ENCODE data around the gene SFXN5. TPM values are rescaled to one million over a fixed set of nuclear protein-coding genes. Genes with fewer than 3 reads are reported as not detected.

Gene SFXN5
- total and polyA plus RNA-seq, 3 donors from 2014 or later: 24.0 to 32.2 (median 25.4) TPM

GRCh38 chr2:72895759-72896281 lies 175.7 kb downstream of the SFXN5 start:
- TF ChIP-seq POLR2A (IDR thresholded peaks at IDR 0.05): no peak
- TF ChIP-seq, protein P1, sequence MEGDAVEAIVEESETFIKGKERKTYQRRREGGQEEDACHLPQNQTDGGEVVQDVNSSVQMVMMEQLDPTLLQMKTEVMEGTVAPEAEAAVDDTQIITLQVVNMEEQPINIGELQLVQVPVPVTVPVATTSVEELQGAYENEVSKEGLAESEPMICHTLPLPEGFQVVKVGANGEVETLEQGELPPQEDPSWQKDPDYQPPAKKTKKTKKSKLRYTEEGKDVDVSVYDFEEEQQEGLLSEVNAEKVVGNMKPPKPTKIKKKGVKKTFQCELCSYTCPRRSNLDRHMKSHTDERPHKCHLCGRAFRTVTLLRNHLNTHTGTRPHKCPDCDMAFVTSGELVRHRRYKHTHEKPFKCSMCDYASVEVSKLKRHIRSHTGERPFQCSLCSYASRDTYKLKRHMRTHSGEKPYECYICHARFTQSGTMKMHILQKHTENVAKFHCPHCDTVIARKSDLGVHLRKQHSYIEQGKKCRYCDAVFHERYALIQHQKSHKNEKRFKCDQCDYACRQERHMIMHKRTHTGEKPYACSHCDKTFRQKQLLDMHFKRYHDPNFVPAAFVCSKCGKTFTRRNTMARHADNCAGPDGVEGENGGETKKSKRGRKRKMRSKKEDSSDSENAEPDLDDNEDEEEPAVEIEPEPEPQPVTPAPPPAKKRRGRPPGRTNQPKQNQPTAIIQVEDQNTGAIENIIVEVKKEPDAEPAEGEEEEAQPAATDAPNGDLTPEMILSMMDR (IDR thresholded peaks at IDR 0.05): no peak
- WGBS, 2 donors: 26 to 40% methylated on average over 15 of the region's 16 CpGs
- peak; percentile 29 for DNase-seq

GRCh38 chr2:72895154-72895553 lies 176.4 kb downstream of the SFXN5 start:
- Histone ChIP-seq H3K36me3 (ENCODE audit: low read depth, missing control alignments) (no peaks in the 10 kb centered on the region), H3K9me3 (no peaks in the 10 kb centered on the region), H3K4me3 (no peak overlapping the region), H3K4me1 (peaks cover 5% of the 10 kb centered on the region), H3K27me3 (no peaks in the 10 kb centered on the region), H3K27ac (no peak overlapping the region)
- TF ChIP-seq POLR2A (IDR thresholded peaks at IDR 0.05): no peak
- TF ChIP-seq, protein P1 (IDR thresholded peaks at IDR 0.05): no peak
- no peak for DNase-seq
- intact Hi-C loops (cut with DNase I; ENCODE audit: low total_unique reads): no loop called here
- 24 to 43% methylated on average over 4 of the region's 4 CpGs for WGBS, 2 donors

More at GRCh38 chr2:72895759-72896281, 175.7 kb downstream of the SFXN5 start:
- no peaks in the 10 kb centered on the region for H3K27me3 ChIP-seq
- H3K4me1 ChIP-seq: peaks cover 5% of the 10 kb centered on the region
- no peak overlapping the region for H3K4me3 ChIP-seq
- intact Hi-C loops (cut with DNase I; ENCODE audit: low total_unique reads): no loop called here
- no peaks in the 10 kb centered on the region for H3K36me3 ChIP-seq (ENCODE audit: low read depth, missing control alignments)
- no peak overlapping the region for H3K27ac ChIP-seq
- no peaks in the 10 kb centered on the region for H3K9me3 ChIP-seq

DNA sequence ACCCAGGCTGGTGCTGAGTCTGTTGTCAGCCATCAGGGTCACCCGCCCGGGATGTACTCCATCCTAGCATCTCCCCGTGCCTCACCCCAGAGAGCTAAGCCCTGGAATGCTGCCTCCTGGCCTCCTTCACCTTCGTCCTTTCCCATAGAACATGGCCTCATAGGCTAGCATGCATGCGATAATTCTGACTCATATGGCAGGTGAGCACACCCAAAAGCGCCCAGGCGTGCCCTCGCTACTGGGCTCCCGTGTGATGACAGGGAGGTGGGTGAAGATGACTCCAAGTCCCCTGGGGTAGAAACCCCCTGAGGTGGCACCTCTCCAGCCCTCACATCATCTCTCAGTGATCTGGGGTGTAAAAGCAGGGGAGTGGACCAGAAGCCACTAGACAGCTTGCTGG lies 177.0 kb downstream of the SFXN5 start:
- Histone ChIP-seq H3K4me3 (no peak overlapping the region), H3K9me3 (no peaks in the 10 kb centered on the region), H3K27ac (no peak overlapping the region), H3K27me3 (no peaks in the 10 kb centered on the region), H3K36me3 (ENCODE audit: low read depth, missing control alignments) (no peaks in the 10 kb centered on the region), H3K4me1 (peaks cover 5% of the 10 kb centered on the region)
- DNase-seq: no peak
- intact Hi-C loops (cut with DNase I; ENCODE audit: low total_unique reads): no loop called here
- WGBS, 2 donors: 90 to 96% methylated on average over 4 to 9 of the region's 9 CpGs
- TF ChIP-seq POLR2A (IDR thresholded peaks at IDR 0.05): no peak
- TF ChIP-seq, protein P1 (IDR thresholded peaks at IDR 0.05): no peak

GRCh38 chr2:72893594-72894319 lies 177.8 kb downstream of the SFXN5 start:
- Histone ChIP-seq H3K4me3 (no peak overlapping the region), H3K27ac (no peak overlapping the region), H3K9me3 (no peaks in the 10 kb centered on the region), H3K27me3 (no peaks in the 10 kb centered on the region), H3K4me1 (peaks cover 5% of the 10 kb centered on the region), H3K36me3 (ENCODE audit: low read depth, missing control alignments) (no peaks in the 10 kb centered on the region)
- 59 to 72% methylated on average over 7 to 15 of the region's 15 CpGs for WGBS, 2 donors
- DNase-seq: peak; percentile 69
- intact Hi-C loops (cut with DNase I; ENCODE audit: low total_unique reads): no loop called here
- no peak for TF ChIP-seq POLR2A (IDR thresholded peaks at IDR 0.05)
- TF ChIP-seq, protein P1 (IDR thresholded peaks at IDR 0.05): peak; percentile 45 to 62 (median 57)

All from testis (tissue), 3 donors.